PC-3 (cell line): ENCODE data around the gene ESYT2. TPM values are rescaled to one million over a fixed set of nuclear protein-coding genes. Genes with fewer than 3 reads are reported as not detected.

Experiments
- ATAC-seq: fragments of 200-7000 bp; cut with Tn5 transposase; 2 replicates; pipeline ENCODE4 v1.9.1; 2020; ENCODE audit warnings: mild to moderate bottlenecking, moderate library complexity
- BruUV-seq: library from RNA; stranded (reverse); fragments of 400-500 nt; replicated peaks from 2 replicates; lab custom pipeline; 2021; lab: Mats Ljungman, UMichigan
- CTCF ChIA-PET: fragments of 300-600 bp; sonication (Branson Sonifier 250); formaldehyde crosslinking; loops from one replicate; lab custom pipeline; 2022; ENCODE audit warnings: antibody characterized with exemption; lab: Charles Lee
- POLR2A ChIA-PET: fragments of 300-600 bp; sonication (Branson Sonifier 250); formaldehyde crosslinking; loops from one replicate; lab custom pipeline; 2022; ENCODE audit warnings: antibody characterized with exemption; ENCODE audit not compliant: unreplicated experiment; lab: Charles Lee
- DNase-seq: peaks from one replicate; pipeline ENCODE4 v3.0.0-alpha.2; 2015
- H2AFZ ChIP-seq: fragments of 300-600 bp; sonication (generic); 2 replicates; pipeline ENCODE4 v1.6.0; 2016; ENCODE audit warnings: antibody characterized with exemption, low read length
- H3F3A ChIP-seq: fragments of 300-600 bp; sonication (generic); one replicate; pipeline ENCODE4 v1.6.0; 2017; ENCODE audit warnings: antibody characterized with exemption, low read length, control low read depth, mild to moderate bottlenecking; ENCODE audit not compliant: unreplicated experiment
- H3K27ac ChIP-seq: fragments of 300-600 bp; sonication (generic); 2 replicates; pipeline ENCODE4 v1.5.1; 2016; ENCODE audit warnings: mild to moderate bottlenecking, low read length
- H3K27me3 ChIP-seq: fragments of 300-600 bp; sonication (generic); 2 replicates; pipeline ENCODE4 v1.6.1; 2016; ENCODE audit warnings: low read length, mixed read lengths
- H3K36me3 ChIP-seq: fragments of 300-600 bp; sonication (generic); 2 replicates; pipeline ENCODE4 v1.6.1; 2016; ENCODE audit warnings: low read depth, mixed run types, low read length, mixed read lengths
- H3K4me1 ChIP-seq: fragments of 300-600 bp; sonication (generic); 2 replicates; pipeline ENCODE4 v1.5.1; 2016; ENCODE audit warnings: low read length; ENCODE audit not compliant: insufficient read depth
- H3K4me2 ChIP-seq: fragments of 300-600 bp; sonication (generic); 2 replicates; pipeline ENCODE4 v1.6.0; 2016; ENCODE audit warnings: low read length
- H3K4me3 ChIP-seq: fragments of 300-600 bp; sonication (generic); 2 replicates; pipeline ENCODE4 v1.5.1; 2016; ENCODE audit warnings: mild to moderate bottlenecking, low read length, mixed read lengths
- H3K79me2 ChIP-seq: fragments of 300-600 bp; sonication (generic); 2 replicates; pipeline ENCODE4 v1.6.1; 2017; ENCODE audit warnings: low read length, mixed read lengths
- H3K9ac ChIP-seq: fragments of 300-600 bp; sonication (generic); 2 replicates; pipeline ENCODE4 v1.6.0; 2016; ENCODE audit warnings: mild to moderate bottlenecking, low read length
- H3K9me2 ChIP-seq: fragments of 300-600 bp; sonication (generic); replicated peaks from 2 replicates; pipeline ENCODE4 v1.6.1; 2016; ENCODE audit warnings: mixed run types, low read length, mixed read lengths
- H3K9me3 ChIP-seq: fragments of 300-600 bp; sonication (generic); 2 replicates; pipeline ENCODE4 v1.6.1; 2016; ENCODE audit warnings: low read length, mixed read lengths
- H4K20me1 ChIP-seq: fragments of 300-600 bp; sonication (generic); 2 replicates; pipeline ENCODE4 v1.6.1; 2016; ENCODE audit warnings: low read length, mixed read lengths
- CTCF ChIP-seq: fragments of 300-600 bp; sonication (generic); conservative IDR thresholded peaks from 2 replicates; pipeline ENCODE4 v1.5.1; 2017; ENCODE audit warnings: antibody characterized with exemption, low read depth, mild to moderate bottlenecking, low read length
- EZH2 ChIP-seq: fragments of 300-600 bp; sonication (generic); IDR thresholded peaks from one replicate; pipeline ENCODE4 v1.6.1; 2017; ENCODE audit warnings: antibody characterized with exemption, mild to moderate bottlenecking, low read length; ENCODE audit not compliant: unreplicated experiment
- EZH2phosphoT487 ChIP-seq: fragments of 300-600 bp; sonication (generic); IDR thresholded peaks from 2 replicates; pipeline ENCODE4 v1.6.1; 2018; ENCODE audit warnings: mild to moderate bottlenecking, antibody characterized with exemption, low read length, borderline replicate concordance
- intact Hi-C: fragments of 100-400 bp; cut with micrococcal nuclease; formaldehyde crosslinking; loops from 2 replicates; pipeline ENCODE4 v1.9.0; 2023
- total RNA-seq: library from RNA; depleted of rRNA; stranded (reverse); fragments of >200 nt; gene quantifications from 2 replicates; pipeline ENCODE4 v1.2.3, GENCODE V29; 2014

The ESYT2 gene
- total RNA-seq, 1 experiment from 2014 or later, result 76.1 TPM

GRCh38 chr7:158740657-158741293 is 88.5 kb downstream of the ESYT2 start:
- Histone ChIP-seq H3K27me3 (no peaks in the 10 kb centered on the region), H3K27ac (peak overlapping the region; percentile 94), H3K9me2 (no peaks in the 10 kb centered on the region), H3K4me3 (peak overlapping the region; percentile 40), H3K9me3 (no peaks in the 10 kb centered on the region), H4K20me1 (no peaks in the 10 kb centered on the region), H3F3A (peaks cover 12% of the 10 kb centered on the region), H2AFZ (peak overlapping the region; percentile 41; the same call in 1 of the 2 replicates), H3K9ac (peak overlapping the region; percentile 67), H3K79me2 (no peaks in the 10 kb centered on the region), H3K4me1 (peaks cover 31% of the 10 kb centered on the region), H3K4me2 (peak overlapping the region; percentile 74), H3K36me3 (peaks cover 25% of the 10 kb centered on the region; the same call in 1 of the 2 replicates)
- CTCF ChIA-PET, result interaction anchor here (1.3 kb wide), 1 partner anchor 44 kb away, joined by 8 read pairs; no protein-coding TSS in a partner anchor
- no peak for TF ChIP-seq CTCF
- TF ChIP-seq EZH2, result no peak
- no peak for TF ChIP-seq EZH2phosphoT487
- POLR2A ChIA-PET, result interaction anchor here (0.8 kb wide), 1 partner anchor 80 kb away, joined by 3 read pairs; no protein-coding TSS in a partner anchor
- no TSS peak for BruUV-seq
- DNase-seq, result peak; percentile 90
- ATAC-seq, result peak; percentile 85
- intact Hi-C loops, result loop anchor here (1.0 to 2.0 kb wide), 3 partner anchors 44 to 91 kb away; no protein-coding TSS in a partner anchor

GRCh38 chr7:158740013-158740656 is 89.2 kb downstream of the ESYT2 start:
- Histone ChIP-seq H3K9me2 (no peaks in the 10 kb centered on the region), H3K4me3 (peak overlapping the region; percentile 40), H3K79me2 (no peaks in the 10 kb centered on the region), H2AFZ (no peak overlapping the region), H3K4me2 (peak overlapping the region; percentile 74), H3K27me3 (no peaks in the 10 kb centered on the region), H3K9me3 (no peaks in the 10 kb centered on the region), H3F3A (peaks cover 12% of the 10 kb centered on the region), H3K27ac (peak overlapping the region; percentile 94), H3K36me3 (peaks cover 25% of the 10 kb centered on the region; the same call in 1 of the 2 replicates), H3K4me1 (peaks cover 31% of the 10 kb centered on the region), H4K20me1 (no peaks in the 10 kb centered on the region), H3K9ac (peak overlapping the region; percentile 67)
- ChIA-PET CTCF (interaction anchor here (1.3 kb wide), 1 partner anchor 44 kb away, joined by 8 read pairs; no protein-coding TSS in a partner anchor), POLR2A (interaction anchor here (0.6 to 0.8 kb wide), 2 partner anchors 78 to 81 kb away, joined by 3 read pairs; no protein-coding TSS in a partner anchor)
- no TSS peak for BruUV-seq
- no peak for TF ChIP-seq EZH2
- peak; percentile 72 for TF ChIP-seq EZH2phosphoT487
- TF ChIP-seq CTCF, result no peak
- ATAC-seq (peak; percentile 80), DNase-seq (peak; percentile 81)
- intact Hi-C loops, result loop anchor here (1.0 to 2.0 kb wide), 3 partner anchors 43 to 91 kb away; no protein-coding TSS in a partner anchor
